NCI-H69 (cell line): ENCODE data around the gene CAPZA2.
A peak's percentile ranks its signal among the peaks of the same experiment; 100 is the strongest.

Experiments used
- DNase-seq: peaks from one replicate; lab custom pipeline; 2025; lab: John Stamatoyannopoulos, UW

The CAPZA2 gene

DNA sequence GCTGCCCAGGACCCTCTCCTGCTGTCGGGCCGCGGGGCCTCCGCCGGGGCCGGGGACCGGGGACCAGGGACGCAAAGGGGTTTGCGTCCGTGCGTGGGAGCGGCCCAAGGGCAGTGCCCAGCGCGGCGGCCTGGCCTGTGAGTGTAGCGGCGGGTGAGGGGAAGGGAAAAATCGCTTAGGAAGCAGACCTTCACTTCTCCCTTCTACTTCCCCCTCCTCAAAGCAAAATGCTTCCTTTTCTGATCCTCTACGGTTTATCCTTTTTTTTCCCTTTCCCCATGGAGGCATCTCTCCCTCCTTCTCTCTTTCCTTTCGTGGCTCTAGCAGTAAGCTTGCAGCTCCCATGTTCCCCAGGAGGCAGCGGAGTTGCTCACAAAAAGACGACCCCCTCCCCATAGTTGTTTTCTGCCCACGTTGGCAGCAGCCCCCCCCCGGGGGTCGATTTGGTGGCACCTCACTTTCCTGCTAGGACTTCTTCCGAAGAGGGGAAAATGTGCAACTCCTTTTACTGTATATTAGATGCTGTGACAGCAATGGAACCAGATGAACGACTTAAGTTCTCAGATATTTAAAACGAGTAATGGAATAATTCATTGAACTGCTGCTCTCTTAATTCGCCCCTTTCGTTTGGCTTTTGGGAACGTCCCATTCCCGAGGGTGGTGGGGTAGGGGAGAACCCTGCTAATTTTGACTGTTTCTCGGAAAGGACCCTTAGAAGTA lies 724 bp downstream of the CAPZA2 start:
- DNase-seq: peak; percentile 76

DNA sequence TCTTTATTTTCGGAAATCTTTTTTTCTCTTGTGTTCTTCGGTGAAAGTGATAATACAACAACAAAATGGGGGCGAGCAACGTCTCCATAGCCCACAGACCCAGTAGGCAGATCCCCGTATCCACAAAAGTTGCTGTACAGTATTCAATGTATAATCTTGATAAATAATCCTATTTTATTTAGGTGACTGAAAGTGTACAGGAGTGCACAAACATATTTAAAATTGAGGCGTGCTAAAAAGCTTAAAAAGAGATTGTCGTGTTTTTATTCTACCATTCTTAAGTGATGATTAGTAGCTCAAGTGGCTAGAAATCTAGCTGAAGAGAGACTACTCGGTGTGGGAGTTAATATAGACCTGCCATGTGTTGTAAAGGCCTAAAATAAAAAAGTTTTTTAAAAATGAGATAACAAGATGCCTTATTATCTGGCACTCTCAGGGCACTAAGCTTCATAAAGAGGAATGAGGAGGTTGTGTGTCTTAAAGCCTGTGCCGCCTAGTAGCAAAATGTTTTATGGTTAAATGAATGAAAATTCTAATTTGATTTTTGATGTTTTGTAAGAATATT lies 1.6 kb downstream of the CAPZA2 start:
- DNase-seq: no peak

DNA sequence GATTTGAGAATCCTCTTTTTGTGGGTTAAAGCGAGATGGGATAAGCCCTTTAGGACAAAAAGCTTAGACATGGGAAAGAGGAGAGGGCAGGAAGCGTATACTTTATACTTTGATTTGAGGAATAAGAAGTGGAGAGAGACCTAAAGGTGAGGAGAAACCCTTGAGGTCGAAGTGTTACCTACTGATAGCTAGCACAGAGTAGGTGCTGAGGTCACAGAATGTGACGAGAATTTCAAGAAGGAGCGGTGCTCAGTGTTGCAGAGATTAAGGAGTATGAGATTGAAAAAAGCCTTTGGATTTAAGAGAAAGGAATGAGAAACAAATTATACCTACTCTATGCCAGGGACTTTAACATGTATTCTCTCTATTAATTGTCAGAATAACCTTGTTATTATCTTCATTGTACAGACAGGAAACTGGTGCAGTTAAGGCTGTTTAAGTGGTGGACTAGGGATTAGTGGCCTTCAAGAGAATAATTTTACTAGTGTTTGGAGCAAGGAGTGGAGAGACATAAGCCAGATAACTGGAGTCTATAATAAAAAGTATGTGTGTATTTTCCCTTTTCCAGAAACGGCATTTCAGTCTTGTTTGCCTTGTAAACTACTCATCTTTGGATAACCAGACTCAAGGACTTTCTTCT lies 8.8 kb downstream of the CAPZA2 start:
- no peak for DNase-seq

DNA sequence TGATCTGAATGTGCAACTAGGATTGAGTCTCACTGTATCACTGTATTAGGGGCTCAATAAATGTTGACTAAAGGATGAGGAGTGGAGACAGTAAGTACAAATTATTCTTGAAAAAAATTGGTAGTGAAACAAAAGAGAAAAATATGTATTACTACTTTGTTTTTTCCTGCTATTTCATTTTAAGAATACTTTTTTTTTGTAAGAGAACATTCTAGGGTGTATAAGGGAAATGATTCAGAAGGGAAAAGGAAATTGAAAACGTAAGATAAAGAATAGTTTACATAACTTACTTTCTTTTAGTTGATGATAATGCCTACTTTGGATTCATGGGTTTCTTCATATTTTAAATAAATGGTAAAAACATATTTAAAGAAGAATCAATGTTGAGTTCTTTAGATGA lies 9.6 kb downstream of the CAPZA2 start:
- no peak for DNase-seq

DNA sequence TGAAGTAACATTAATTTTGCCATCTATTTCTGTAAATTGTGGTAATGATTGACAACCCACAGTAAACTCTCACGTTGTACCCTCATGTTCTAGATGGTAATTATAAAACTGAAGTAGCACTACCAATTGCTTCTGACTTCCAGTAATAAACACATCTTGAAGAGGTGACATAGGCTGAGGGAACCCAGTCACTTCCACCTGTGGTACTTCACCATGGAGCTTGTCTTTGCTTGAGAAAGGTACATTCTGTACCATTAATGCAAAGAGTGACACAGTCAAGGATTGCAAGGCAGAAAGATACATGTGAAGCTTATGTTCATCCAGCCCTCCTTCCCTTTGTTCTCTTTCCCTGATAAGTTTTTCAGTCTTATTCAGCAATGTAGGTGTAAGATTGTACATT lies 11.2 kb downstream of the CAPZA2 start:
- no peak for DNase-seq

DNA sequence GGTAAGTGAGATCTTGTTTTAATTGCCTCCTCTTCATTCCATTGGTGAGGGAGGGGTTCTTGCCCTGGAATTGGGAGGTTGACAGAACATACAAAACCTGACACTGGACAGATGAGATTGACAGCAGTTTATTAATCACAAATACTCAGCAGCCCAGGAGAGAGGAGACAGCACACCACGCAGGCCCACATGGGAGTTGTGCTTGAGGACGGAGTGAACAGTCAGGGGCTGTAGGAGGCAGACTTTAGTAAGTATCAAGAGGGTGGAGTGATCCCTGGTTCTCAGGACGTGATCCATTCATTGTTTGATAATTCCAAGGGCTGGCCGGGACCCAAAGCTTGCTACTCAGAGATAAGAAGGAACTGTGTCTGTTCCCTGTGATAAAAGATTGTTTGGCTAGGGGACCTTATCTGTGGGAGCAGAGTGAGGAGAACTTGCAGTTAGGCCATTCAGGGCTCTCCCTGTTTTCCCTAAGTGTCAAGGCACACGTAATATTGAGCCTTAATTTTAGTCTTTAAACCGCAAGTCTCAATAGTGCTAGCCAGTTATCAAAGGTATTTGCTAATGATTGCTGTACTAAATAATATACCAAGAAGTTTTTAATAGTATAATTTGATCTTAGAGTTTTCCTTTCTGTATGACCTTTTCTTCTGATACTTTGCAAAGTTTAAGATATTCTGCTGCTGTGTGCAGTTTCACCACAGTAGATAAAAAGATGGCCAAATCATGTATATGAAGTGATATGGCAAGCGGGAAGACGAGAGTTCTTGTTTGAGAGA lies 14.5 kb downstream of the CAPZA2 start:
- DNase-seq: no peak

DNA sequence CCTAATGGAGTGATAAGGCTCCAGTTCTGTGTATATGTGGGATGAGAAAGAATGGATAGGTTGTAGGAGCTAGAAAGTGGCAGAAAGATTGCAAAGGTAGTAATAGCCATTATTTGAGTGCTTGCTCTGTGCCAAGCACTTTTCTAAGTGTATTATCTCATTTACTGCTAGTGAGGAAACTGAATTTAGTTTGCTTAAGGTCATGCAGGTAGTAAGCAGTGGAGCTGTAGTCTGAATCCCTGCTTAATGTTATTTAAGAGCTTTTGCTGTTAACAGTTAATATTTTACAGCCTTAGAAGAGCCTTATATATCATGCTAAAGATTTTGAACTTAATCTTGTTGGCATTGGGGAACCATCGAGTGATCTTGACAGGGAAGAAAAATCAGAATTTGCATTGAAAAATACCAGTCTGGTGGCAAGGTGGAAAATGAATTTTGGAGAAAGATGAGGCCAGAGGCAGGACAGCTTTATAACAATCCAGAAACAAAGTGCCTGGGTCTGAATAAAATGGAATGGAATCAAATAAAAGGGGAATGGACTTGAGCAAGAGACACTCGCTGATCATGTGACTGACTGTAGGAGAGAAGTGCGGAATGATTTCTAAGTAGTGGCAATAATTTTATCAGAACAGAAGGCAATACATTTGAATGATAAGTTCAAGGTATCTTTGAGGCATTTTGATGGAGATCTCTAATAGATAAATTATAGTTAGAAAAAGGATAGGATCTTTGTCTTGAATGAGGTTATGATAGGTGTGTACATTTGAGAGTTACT lies 15.2 kb downstream of the CAPZA2 start:
- no peak for DNase-seq

DNA sequence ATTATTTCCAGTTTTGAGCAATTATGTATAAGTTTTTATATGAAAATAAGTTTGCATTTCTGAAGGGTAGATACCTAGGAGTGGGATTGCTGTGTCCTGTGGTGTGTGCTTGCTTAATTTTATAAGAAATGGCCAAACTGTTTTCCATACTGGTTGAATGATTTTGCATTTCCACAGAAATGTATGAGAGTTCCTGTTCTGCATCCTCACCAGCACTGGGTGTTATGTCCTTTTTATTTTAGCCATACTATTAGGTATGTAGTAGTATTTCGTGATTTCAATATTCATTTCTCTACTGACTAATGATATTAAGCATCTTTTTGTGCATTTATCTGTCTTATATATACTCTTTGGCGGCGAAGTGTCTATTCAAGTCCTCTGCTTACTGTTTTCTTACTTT lies 22.3 kb downstream of the CAPZA2 start:
- no peak for DNase-seq

DNA sequence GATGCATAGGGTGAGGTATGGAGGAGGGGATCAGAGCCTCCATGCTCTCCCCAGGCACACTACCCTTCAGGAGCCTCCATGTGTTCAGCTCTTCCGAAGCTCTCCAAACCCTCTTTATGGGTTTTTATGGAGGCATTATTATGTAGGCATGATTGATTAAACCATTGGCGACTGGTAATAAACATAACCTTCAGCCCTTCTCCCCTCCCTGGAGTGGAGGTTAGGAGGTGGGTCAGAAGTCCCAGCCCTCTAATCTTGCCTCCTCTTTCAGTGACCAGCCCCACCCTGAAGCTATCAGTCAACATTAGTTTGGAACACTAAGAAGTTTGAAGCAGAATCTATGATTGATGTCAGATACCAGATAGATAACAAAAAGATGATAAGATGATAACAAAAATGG lies 23.3 kb downstream of the CAPZA2 start:
- no peak for DNase-seq

DNA sequence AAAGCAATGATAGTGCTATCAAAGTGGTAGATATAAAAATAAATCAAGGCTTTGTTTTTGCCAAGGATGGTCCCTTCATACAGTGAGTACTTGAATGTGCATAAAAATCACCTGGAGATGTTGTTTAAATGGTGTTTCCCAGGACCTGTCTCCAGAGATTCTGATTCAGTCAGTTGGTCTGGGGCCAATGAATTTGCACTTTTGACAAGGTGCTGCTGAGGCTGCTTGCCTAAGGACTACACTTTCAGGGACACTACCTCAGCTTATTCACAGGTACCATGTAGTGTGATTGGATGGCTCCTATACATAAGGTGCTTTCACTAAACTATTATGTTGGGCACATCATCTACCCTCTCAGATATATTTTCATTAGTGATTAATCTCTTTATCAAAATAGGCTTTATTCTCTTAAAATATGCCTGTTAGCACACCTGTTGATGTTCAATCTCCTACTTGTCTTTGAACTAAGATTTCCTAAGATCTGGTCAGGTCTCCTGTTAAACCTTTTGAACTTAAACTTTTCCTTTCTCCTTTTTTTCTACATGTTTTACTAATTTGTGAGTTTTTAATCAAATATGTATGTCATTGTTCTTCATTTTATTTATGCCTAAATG lies 24.3 kb downstream of the CAPZA2 start:
- no peak for DNase-seq

DNA sequence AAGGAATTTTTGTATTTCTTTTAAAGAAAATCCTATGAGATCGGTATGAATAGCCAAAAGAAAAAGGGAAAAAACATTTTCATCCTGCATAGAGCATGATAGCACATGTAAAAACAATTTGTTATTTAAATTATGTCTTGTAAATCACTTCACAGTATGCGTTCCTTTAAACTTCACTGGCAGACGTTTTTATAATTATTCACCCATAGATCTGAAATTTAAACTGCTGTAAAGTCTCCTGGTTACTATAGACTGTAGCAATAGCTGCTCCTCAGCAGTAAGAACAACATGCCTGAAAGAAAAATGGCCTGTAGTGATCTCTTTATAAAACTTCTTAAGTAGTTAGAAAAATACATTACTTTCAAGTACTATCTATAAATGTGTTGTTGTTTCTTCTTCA lies 26.5 kb downstream of the CAPZA2 start:
- DNase-seq: no peak

DNA sequence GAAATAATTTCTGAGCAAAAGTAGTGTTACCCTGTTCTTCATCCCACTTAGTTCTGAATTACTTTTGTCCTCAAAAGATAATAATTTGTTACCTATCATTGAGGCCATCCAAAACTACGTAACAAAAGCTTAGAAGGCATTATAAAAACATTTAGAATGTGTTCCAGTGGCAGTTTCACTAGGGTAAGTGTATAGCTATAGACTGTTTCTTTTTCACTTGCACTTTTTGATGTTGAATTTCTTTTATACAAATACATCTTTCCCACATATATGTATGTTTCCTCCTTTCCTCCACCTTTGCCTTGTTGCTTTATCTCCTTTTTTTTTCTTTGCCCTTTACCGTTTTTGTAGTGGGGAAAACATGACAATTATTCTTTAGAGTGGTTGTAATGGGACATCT lies 33.5 kb downstream of the CAPZA2 start:
- DNase-seq: no peak

DNA sequence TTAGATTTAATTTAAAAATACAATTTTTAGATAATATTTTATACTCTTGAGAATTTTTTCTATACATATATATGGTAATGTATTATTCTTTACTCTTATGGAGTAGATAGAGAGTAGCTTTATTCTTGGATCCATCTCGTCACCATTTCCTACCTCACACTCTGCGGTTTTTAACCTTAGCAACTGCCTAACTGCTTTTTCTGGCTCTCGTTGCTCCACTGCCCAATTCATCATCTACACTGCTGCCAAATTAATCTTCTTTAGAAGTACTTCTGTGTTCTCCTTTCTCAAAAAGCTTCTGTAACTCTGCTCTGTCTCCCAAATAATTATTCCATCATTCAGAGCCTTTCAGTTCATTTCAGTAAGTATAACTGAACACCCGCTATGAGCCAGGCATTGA lies 35.3 kb downstream of the CAPZA2 start:
- DNase-seq: no peak

DNA sequence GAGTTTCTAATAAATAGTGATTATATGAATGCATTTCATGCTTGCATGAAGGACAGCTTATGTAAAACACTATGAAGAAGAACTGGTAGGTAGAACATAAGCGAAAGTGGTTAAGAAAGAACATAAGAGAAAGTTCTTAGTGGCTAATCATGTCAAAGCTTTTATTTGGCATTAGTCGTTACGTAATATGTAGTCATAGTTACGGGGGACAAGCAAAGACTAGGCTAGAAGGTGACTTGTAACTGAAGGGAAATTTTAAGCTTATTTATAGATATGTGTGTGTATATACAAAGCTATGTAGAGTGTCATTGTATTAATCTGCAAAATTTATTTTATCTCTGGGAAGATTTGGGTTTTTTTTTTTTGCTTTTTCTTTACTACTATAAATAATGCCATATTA lies 36.9 kb downstream of the CAPZA2 start:
- DNase-seq: no peak

DNA sequence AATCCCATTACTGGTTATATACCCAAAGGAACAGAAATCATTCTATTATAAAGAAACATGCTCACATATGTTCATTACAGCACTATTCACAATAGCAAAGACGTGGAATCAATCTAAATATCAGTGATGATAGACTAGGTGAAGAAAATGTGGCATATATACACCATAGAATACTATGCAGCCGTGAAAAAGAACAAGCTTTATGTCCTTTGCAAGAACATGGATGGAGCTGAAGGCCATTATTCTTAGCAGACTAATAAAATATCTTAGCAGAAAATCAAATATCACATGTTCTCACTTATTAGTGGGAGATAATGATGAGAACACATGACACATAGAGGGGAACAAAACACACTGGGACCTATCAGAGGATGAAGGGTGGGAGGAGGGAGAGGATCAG lies 38.8 kb downstream of the CAPZA2 start:
- no peak for DNase-seq

DNA sequence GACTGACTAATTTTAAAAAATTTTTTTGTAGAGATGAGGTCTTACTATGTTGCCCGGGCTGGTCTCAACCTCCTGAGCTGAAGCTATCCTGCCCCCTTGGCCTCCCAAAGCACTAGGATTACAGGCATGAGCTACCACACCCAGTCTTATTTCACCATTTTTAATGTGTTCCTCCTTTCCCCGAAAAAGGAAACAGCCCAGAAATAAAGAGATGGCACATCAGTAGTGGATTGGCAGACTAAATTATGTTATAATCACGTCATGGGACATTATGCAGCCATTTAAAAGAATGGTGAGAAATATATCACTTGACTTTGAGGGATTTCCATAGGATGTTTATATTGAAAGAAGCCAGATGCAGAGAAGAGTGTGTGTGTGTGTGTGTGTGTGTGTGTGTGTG lies 40.5 kb downstream of the CAPZA2 start:
- DNase-seq: no peak

DNA sequence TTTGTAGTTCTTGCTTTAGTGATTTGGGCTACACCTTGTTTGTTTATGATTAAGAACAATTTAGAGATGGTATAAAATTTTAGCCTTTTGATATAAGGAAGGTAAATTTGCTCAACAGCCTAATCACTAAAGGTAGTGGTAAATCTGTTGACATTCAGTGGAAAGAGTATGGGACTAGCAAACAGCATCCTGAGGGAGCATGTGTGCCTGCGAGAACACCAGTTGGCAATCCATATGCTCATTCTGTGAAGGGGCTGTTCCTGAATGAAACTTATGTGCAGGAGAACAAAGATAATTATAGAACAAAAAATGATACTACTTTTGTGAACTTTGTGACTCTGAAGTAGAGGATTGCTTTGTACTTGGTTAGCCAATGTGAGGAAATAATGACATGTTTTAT lies 44.0 kb downstream of the CAPZA2 start:
- no peak for DNase-seq

DNA sequence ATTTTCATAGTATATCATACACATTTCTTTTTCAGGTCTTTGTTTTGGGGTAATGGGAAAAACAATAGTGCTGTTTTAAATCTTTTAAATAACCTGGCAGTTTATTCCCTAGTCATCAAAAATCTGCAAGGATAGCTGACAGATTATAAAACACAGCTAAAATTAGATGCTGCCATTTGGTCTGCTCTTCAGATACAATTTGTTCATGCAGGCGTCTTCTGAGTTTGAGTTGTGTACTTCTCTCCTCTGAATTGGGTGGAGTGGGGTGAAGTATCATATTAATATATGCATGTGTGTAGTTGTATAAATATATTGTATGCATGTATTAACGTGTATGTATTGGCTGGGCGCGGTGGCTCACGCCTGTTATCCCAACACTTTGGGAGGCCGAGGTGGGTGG lies 48.0 kb downstream of the CAPZA2 start:
- DNase-seq: no peak

DNA sequence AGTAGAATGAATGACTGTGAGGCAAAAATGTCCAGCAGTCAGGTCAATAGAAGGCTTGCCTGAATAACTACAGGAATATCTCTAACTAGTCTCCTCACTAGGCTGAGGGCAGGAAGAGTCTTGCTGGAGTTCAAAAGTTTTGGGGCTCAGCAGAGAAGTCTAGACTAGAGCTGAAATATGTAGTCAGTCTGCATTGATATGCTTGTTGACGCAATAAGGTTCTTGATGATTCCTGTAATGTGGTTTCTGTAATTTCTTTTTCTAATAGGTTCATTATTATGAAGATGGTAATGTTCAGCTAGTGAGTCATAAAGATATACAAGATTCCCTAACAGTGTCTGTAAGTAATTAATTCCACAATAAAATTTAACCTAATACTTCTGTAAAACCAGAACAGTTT lies 49.4 kb downstream of the CAPZA2 start:
- no peak for DNase-seq

DNA sequence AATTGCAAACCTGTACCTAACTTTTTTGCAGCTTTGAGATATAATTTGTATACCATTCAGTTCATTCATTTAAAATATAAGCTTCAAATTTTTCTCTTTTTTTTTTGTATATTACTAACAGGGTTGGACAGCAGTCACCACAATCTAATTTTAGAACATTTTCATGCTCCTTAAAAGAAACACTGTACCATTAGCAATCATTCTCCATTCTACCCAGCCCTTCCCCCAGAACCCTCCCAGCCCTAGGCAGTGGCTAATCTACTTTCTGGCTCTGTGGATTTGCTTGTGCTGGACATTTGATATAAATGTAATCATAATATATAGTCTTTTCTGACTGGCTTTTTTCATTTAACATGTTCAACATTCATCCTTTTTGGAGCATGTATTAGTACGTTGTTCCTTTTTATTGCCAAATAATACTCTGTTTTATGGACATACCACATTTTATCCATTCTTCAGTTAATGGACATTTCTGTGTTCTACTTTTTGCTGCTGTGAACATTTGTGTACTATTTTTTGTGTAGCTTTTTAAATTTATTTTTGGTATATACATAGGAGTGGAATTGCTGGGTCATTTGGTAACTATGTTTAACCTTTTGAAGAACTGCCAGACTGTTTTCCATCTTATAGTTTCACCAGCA lies 50.0 kb downstream of the CAPZA2 start:
- DNase-seq: no peak

DNA sequence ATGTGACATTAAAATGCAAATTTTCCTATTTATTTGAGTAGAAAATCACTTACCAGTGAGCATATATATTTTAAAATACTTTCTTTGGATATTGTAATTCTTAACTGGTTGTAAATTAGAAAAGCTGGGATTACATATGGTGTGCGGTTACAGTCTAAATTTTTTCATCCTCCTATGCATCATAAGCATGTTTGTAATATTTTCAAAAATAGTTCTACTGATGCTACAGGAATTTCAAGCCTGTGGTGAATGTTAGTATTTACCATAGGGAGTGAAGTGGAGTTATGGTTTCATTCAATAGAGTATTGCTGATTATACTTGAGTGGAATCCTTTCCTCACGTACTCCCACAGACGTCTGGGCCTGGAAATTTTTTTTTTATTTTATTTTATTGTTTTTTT lies 56.3 kb downstream of the CAPZA2 start:
- DNase-seq: no peak
